ENCODE measurements around the gene RAPGEF5. TPM values are rescaled to one million over a fixed set of nuclear protein-coding genes. Genes with fewer than 3 reads are reported as not detected.

The RAPGEF5 gene
- total and polyA plus RNA-seq, 2 donors (not counting 3 experiments of a cell fraction or from before 2014, with no cell fraction given): 10.0 to 43.2 TPM

DNA sequence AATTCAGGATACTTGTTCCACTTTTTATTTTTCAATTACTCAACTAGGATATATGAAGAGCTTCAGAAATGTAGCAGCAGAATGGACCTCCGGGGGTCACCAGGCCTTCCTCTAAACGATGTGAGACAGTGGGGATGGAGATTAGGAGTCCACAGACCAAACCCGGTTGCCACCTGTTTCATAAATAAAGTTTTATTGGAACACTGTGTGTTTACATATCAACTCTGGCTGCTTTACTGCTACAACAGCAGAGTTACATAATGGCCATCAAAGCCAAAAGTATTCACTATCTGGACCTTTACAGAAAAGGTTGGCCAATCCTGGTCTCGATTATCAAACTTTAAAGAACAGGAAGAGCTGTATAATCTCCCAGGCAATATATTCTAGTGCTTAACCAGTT lies 30.8 kb downstream of the RAPGEF5 start:
- intact Hi-C loops (cut with micrococcal nuclease) (no loop called here), dilution Hi-C loops (cut with MboI; ENCODE audit: extremely low pct_ligation_motif_present, low sequenced_read_pairs) (no loop called here)
- H3K4me2 ChIP-seq (ENCODE audit: insufficient read depth, low read length): no peak overlapping the region
- BruUV-seq (replicated peaks): no TSS peak
- H3K9ac ChIP-seq (replicated peaks; ENCODE audit: extremely low read depth, insufficient read depth, low read length): no peak overlapping the region
- POLR2A ChIA-PET: no interaction called here
- DNase-seq (ENCODE audit: low read depth, low spot score): no peak
- no peaks in the 10 kb centered on the region for H3K36me3 ChIP-seq (ENCODE audit: control insufficient read depth in 2 of 2, extremely low read depth in 1 of 2, insufficient read depth in 2 of 2, low read length in 2 of 2)
- no peaks in the 10 kb centered on the region for H3K9me1 ChIP-seq (replicated peaks; ENCODE audit: control insufficient read depth, extremely low read depth, insufficient read depth, low read length)
- no peak overlapping the region for H3K27ac ChIP-seq (ENCODE audit: insufficient read depth, low read depth, low read length)
- H4K20me1 ChIP-seq (replicated peaks; ENCODE audit: control insufficient read depth, extremely low read depth, insufficient read depth, low read length): no peaks in the 10 kb centered on the region
- CTCF ChIA-PET: interaction anchor here (1.5 kb wide), 1 partner anchor 128 kb away, joined by 4 read pairs; no protein-coding TSS in a partner anchor
- no peak for FAIRE-seq
- H2AFZ ChIP-seq (ENCODE audit: low read depth, low read length): no peak overlapping the region
- no peak for TF ChIP-seq FOS (IDR thresholded peaks at IDR 0.05; ENCODE audit: borderline replicate concordance, insufficient read depth, low read length)
- TF ChIP-seq JUN (IDR thresholded peaks at IDR 0.05; ENCODE audit: borderline replicate concordance, insufficient read depth, insufficient read length, low read depth): no peak
- no peaks in the 10 kb centered on the region for H3K9me3 ChIP-seq (replicated peaks; ENCODE audit: control insufficient read depth, insufficient read depth, low read length)
- no peaks in the 10 kb centered on the region for H3K4me1 ChIP-seq (ENCODE audit: control insufficient read depth, extremely low read depth, insufficient read depth, low read length)
- no peak overlapping the region for H3K4me3 ChIP-seq (replicated peaks in 1 of 3; ENCODE audit: insufficient read depth in 1 of 3, low read depth in 1 of 3, low read length in 3 of 3)
- no peaks in the 10 kb centered on the region for H3K79me2 ChIP-seq (ENCODE audit: control insufficient read depth, insufficient read depth, low read length)
- no peaks in the 10 kb centered on the region for H3K27me3 ChIP-seq (ENCODE audit: control insufficient read depth in 2 of 2, insufficient read depth in 2 of 2, low read length in 2 of 2)

DNA sequence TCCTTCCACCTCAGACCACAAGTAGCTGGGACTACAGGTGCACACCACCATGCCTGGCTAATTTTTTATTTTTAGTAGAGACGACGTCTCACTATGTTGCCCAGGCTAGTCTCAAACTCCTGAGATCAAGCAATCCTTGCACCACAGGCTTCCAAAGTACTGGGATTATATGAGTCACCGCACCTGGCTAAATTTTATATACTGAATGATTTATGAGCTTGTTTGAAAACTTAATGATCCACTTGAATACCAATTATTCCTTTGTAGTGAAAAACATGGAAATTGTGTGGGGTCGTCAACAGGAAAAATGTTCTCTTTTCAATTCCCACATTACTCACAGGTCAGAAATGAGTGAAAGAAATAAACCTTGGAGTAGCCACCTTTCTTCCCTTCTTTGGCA lies 31.3 kb downstream of the RAPGEF5 start:
- ChIA-PET CTCF (interaction anchor here (1.5 kb wide), 1 partner anchor 129 kb away, joined by 4 read pairs; no protein-coding TSS in a partner anchor), POLR2A (no interaction called here)
- no peaks in the 10 kb centered on the region for H3K79me2 ChIP-seq (ENCODE audit: control insufficient read depth, insufficient read depth, low read length)
- BruUV-seq (replicated peaks): no TSS peak
- H4K20me1 ChIP-seq (replicated peaks; ENCODE audit: control insufficient read depth, extremely low read depth, insufficient read depth, low read length): no peaks in the 10 kb centered on the region
- no peak overlapping the region for H3K27ac ChIP-seq (ENCODE audit: insufficient read depth, low read depth, low read length)
- dilution Hi-C loops (cut with MboI; ENCODE audit: extremely low pct_ligation_motif_present, low sequenced_read_pairs) (no loop called here), intact Hi-C loops (cut with micrococcal nuclease) (no loop called here)
- H3K9ac ChIP-seq (replicated peaks; ENCODE audit: extremely low read depth, insufficient read depth, low read length): no peak overlapping the region
- no peaks in the 10 kb centered on the region for H3K36me3 ChIP-seq (ENCODE audit: control insufficient read depth in 2 of 2, extremely low read depth in 1 of 2, insufficient read depth in 2 of 2, low read length in 2 of 2)
- TF ChIP-seq EZH2 (IDR thresholded peaks at IDR 0.05; ENCODE audit: borderline replicate concordance, low read depth, low read length, severe bottlenecking): no peak
- TF ChIP-seq MYC (IDR thresholded peaks at IDR 0.05; ENCODE audit: low read depth, low read length): no peak
- TF ChIP-seq JUN (IDR thresholded peaks at IDR 0.05; ENCODE audit: borderline replicate concordance, insufficient read depth, insufficient read length, low read depth): no peak
- TF ChIP-seq, protein P1, sequence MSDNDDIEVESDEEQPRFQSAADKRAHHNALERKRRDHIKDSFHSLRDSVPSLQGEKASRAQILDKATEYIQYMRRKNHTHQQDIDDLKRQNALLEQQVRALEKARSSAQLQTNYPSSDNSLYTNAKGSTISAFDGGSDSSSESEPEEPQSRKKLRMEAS (IDR thresholded peaks at IDR 0.05; ENCODE audit: insufficient read depth, insufficient read length): no peak
- TF ChIP-seq POLR2AphosphoS5 (IDR thresholded peaks at IDR 0.05; ENCODE audit: insufficient read depth, low read depth, low read length): no peak
- no peak for TF ChIP-seq GATA2 (IDR thresholded peaks at IDR 0.05; ENCODE audit: insufficient read depth, insufficient read length, low read depth, low read length)
- no peak for TF ChIP-seq POLR2A (IDR thresholded peaks at IDR 0.05; ENCODE audit: low read depth, low read length)
- TF ChIP-seq, protein P2, sequence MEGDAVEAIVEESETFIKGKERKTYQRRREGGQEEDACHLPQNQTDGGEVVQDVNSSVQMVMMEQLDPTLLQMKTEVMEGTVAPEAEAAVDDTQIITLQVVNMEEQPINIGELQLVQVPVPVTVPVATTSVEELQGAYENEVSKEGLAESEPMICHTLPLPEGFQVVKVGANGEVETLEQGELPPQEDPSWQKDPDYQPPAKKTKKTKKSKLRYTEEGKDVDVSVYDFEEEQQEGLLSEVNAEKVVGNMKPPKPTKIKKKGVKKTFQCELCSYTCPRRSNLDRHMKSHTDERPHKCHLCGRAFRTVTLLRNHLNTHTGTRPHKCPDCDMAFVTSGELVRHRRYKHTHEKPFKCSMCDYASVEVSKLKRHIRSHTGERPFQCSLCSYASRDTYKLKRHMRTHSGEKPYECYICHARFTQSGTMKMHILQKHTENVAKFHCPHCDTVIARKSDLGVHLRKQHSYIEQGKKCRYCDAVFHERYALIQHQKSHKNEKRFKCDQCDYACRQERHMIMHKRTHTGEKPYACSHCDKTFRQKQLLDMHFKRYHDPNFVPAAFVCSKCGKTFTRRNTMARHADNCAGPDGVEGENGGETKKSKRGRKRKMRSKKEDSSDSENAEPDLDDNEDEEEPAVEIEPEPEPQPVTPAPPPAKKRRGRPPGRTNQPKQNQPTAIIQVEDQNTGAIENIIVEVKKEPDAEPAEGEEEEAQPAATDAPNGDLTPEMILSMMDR (IDR thresholded peaks at IDR 0.05; ENCODE audit: extremely low read depth in 1 of 2, insufficient read depth in 1 of 2, low read depth in 1 of 2, low read length in 2 of 2): no peak
- TF ChIP-seq FOS (IDR thresholded peaks at IDR 0.05; ENCODE audit: borderline replicate concordance, insufficient read depth, low read length): no peak
- H3K9me3 ChIP-seq (replicated peaks; ENCODE audit: control insufficient read depth, insufficient read depth, low read length): no peaks in the 10 kb centered on the region
- no peaks in the 10 kb centered on the region for H3K27me3 ChIP-seq (ENCODE audit: control insufficient read depth in 2 of 2, insufficient read depth in 2 of 2, low read length in 2 of 2)
- no peaks in the 10 kb centered on the region for H3K4me1 ChIP-seq (ENCODE audit: control insufficient read depth, extremely low read depth, insufficient read depth, low read length)
- H3K9me1 ChIP-seq (replicated peaks; ENCODE audit: control insufficient read depth, extremely low read depth, insufficient read depth, low read length): no peaks in the 10 kb centered on the region
- H3K4me2 ChIP-seq (ENCODE audit: insufficient read depth, low read length): no peak overlapping the region
- DNase-seq (ENCODE audit: low read depth, low spot score): no peak
- H3K4me3 ChIP-seq (replicated peaks in 1 of 3; ENCODE audit: insufficient read depth in 1 of 3, low read depth in 1 of 3, low read length in 3 of 3): no peak overlapping the region
- H2AFZ ChIP-seq (ENCODE audit: low read depth, low read length): no peak overlapping the region
- FAIRE-seq: no peak

Measured in endothelial cell of umbilical vein (primary cell).